ENCODE measurements around the gene EPC1. TPM values are rescaled to one million over a fixed set of nuclear protein-coding genes. Genes with fewer than 3 reads are reported as not detected.

The EPC1 gene
- total and polyA plus RNA-seq, 9 of the 15 experiments (the other 6 are each of a cell fraction or from before 2014, with no cell fraction given): 7.0 to 43.6 (median 16.1) TPM

- TF ChIP-seq ATF6 (CRISPR knock-in tag; IDR thresholded peaks at IDR 0.05): no peak
- TF ChIP-seq CCAR2 (IDR thresholded peaks at IDR 0.05; ENCODE audit: low read depth, low read length): no peak
- TF ChIP-seq, protein P1, sequence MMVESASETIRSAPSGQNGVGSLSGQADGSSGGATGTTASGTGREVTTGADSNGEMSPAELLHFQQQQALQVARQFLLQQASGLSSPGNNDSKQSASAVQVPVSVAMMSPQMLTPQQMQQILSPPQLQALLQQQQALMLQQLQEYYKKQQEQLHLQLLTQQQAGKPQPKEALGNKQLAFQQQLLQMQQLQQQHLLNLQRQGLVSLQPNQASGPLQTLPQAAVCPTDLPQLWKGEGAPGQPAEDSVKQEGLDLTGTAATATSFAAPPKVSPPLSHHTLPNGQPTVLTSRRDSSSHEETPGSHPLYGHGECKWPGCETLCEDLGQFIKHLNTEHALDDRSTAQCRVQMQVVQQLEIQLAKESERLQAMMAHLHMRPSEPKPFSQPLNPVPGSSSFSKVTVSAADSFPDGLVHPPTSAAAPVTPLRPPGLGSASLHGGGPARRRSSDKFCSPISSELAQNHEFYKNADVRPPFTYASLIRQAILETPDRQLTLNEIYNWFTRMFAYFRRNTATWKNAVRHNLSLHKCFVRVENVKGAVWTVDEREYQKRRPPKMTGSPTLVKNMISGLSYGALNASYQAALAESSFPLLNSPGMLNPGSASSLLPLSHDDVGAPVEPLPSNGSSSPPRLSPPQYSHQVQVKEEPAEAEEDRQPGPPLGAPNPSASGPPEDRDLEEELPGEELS (CRISPR knock-in tag; IDR thresholded peaks at IDR 0.05; ENCODE audit: borderline replicate concordance): no peak
- no peak for TF ChIP-seq ZNF274 (IDR thresholded peaks at IDR 0.05; ENCODE audit: borderline replicate concordance, low read depth, low read length)
- 0 out of 2 replicates have a peak, but pooled peaks have one; percentile 30 for TF ChIP-seq ARID1B (IDR thresholded peaks at IDR 0.05)
- no peak for TF ChIP-seq ZNF165 (CRISPR knock-in tag; IDR thresholded peaks at IDR 0.05; ENCODE audit: borderline replicate concordance)
- TF ChIP-seq ZNF41 (CRISPR knock-in tag; conservative IDR thresholded peaks at IDR 0.05): no peak
- TF ChIP-seq SAFB (IDR thresholded peaks at IDR 0.05; ENCODE audit: borderline replicate concordance, low read depth, low read length): no peak
- no peak for TF ChIP-seq FIP1L1 (IDR thresholded peaks at IDR 0.05; ENCODE audit: low read depth, low read length, poor library complexity, severe bottlenecking)
- peak; percentile 54; the same call in 1 of the 2 replicates for TF ChIP-seq SMARCA4 (IDR thresholded peaks at IDR 0.05)
- no peak for TF ChIP-seq CCNT2 (IDR thresholded peaks at IDR 0.05; ENCODE audit: borderline replicate concordance, extremely low read depth, insufficient read length, low read depth, low read length)
- no peak for TF ChIP-seq ATF1 (CRISPR knock-in tag; IDR thresholded peaks at IDR 0.05)
- TF ChIP-seq ATF1 (tag; IDR thresholded peaks at IDR 0.05): no peak
- TF ChIP-seq TRIM25 (IDR thresholded peaks at IDR 0.05; ENCODE audit: borderline replicate concordance): no peak
- TF ChIP-seq ZHX1 (conservative IDR thresholded peaks at IDR 0.05; ENCODE audit: low read length): no peak
- TF ChIP-seq PPARD (CRISPR knock-in tag; IDR thresholded peaks at IDR 0.05): no peak
- TF ChIP-seq ZNF79 (CRISPR knock-in tag; IDR thresholded peaks at IDR 0.05; ENCODE audit: low read depth): no peak
- peak; percentile 46; the same call in 1 of the 2 replicates for TF ChIP-seq ZNF316 (IDR thresholded peaks at IDR 0.05)
- TF ChIP-seq ZNF584 (CRISPR knock-in tag; IDR thresholded peaks at IDR 0.05; ENCODE audit: low read depth): no peak
Measured at GRCh38 chr10:32348297-32349198, 1.6 kb upstream of the EPC1 start (continued).

Measured in K562 (cell line).